HepG2 (cell line): Measurements from ENCODE around the gene NOVA2. TPM values are rescaled to one million over a fixed set of nuclear protein-coding genes. Genes with fewer than 3 reads are reported as not detected.

ENCODE experiments used
- EP300 ChIP-seq, 3 experiments: sonication (generic) in 1 of 3; formaldehyde crosslinking in 1 of 3; IDR thresholded peaks; 2 replicates each; pipeline versions ENCODE4 v1.5.1 to v1.6.1; 2011 to 2020; ENCODE audit warnings: low read depth in 2 of 3, low read length in 2 of 3, borderline replicate concordance in 1 of 3, improper control_type of control experiment in 1 of 3, mild to moderate bottlenecking in 1 of 3, missing genetic modification reagents in 1 of 3, moderate library complexity in 1 of 3
- GMEB1 ChIP-seq: sonication (generic); formaldehyde crosslinking; IDR thresholded peaks from 2 replicates; pipeline ENCODE4 v1.5.1; 2020; ENCODE audit warnings: missing genetic modification reagents, mild to moderate bottlenecking, borderline replicate concordance
- HNRNPH1 ChIP-seq: fragments of 200-400 bp; formaldehyde crosslinking; optimal IDR thresholded peaks from 2 replicates; pipeline ENCODE3; 2017; ENCODE audit warnings: mild to moderate bottlenecking, low read depth, low read length
- JUNB ChIP-seq: sonication (generic); formaldehyde crosslinking; IDR thresholded peaks from 2 replicates; pipeline ENCODE4 v1.8.0; 2022; ENCODE audit warnings: missing genetic modification reagents, mild to moderate bottlenecking, borderline replicate concordance
- MBNL3 ChIP-seq: fragments of 250-450 bp; sonication (Bioruptor Pico); conservative IDR thresholded peaks from 2 replicates; pipeline ENCODE4 v1.8.0; 2022; ENCODE audit warnings: mild to moderate bottlenecking, inconsistent platforms
- MXD1 ChIP-seq: sonication (generic); formaldehyde crosslinking; IDR thresholded peaks from 2 replicates; pipeline ENCODE4 v1.4.0; 2020; ENCODE audit warnings: mild to moderate bottlenecking, missing genetic modification reagents
- NAIF1 ChIP-seq: sonication (generic); formaldehyde crosslinking; IDR thresholded peaks from 2 replicates; pipeline ENCODE4 v1.5.0; 2020; ENCODE audit warnings: mild to moderate bottlenecking, missing genetic modification reagents, borderline replicate concordance
- PHF21A ChIP-seq: sonication (generic); formaldehyde crosslinking; IDR thresholded peaks from 2 replicates; pipeline ENCODE4 v1.5.0; 2020; ENCODE audit warnings: mild to moderate bottlenecking, missing genetic modification reagents
- RBM39 ChIP-seq: fragments of 200-400 bp; formaldehyde crosslinking; IDR thresholded peaks from one replicate; pipeline ENCODE4 v1.6.1; 2018; ENCODE audit warnings: antibody characterized with exemption, mild to moderate bottlenecking, low read depth, low read length; ENCODE audit not compliant: poor library complexity, severe bottlenecking
- SSRP1 ChIP-seq: IDR thresholded peaks from 2 replicates; pipeline ENCODE4 v1.6.1; 2016; ENCODE audit warnings: control low read depth
- ZFP62 ChIP-seq: sonication (generic); formaldehyde crosslinking; IDR thresholded peaks from 2 replicates; pipeline ENCODE4 v1.4.0; 2020; ENCODE audit warnings: missing genetic modification reagents
- ZMYM3 ChIP-seq: sonication (generic); formaldehyde crosslinking; IDR thresholded peaks from 2 replicates; pipeline ENCODE4 v1.5.1; 2020; ENCODE audit warnings: mild to moderate bottlenecking, missing genetic modification reagents
- ZNF329 ChIP-seq: sonication (generic); formaldehyde crosslinking; IDR thresholded peaks from 2 replicates; pipeline ENCODE4 v1.9.0; 2021; ENCODE audit warnings: low read depth, mild to moderate bottlenecking, missing genetic modification reagents
- ZNF33A ChIP-seq: sonication (generic); formaldehyde crosslinking; IDR thresholded peaks from 2 replicates; pipeline ENCODE4 v1.5.1; 2020; ENCODE audit warnings: missing genetic modification reagents, mild to moderate bottlenecking, moderate library complexity, borderline replicate concordance
- ZNF549 ChIP-seq: sonication (generic); formaldehyde crosslinking; IDR thresholded peaks from 2 replicates; pipeline ENCODE4 v1.5.0; 2020; ENCODE audit warnings: missing genetic modification reagents
- ZNF564 ChIP-seq: sonication (generic); formaldehyde crosslinking; IDR thresholded peaks from 2 replicates; pipeline ENCODE4 v1.8.1; 2023; ENCODE audit warnings: mild to moderate bottlenecking, missing genetic modification reagents
- ZNF577 ChIP-seq: sonication (generic); formaldehyde crosslinking; IDR thresholded peaks from 2 replicates; pipeline ENCODE4 v1.4.0; 2020; ENCODE audit warnings: mild to moderate bottlenecking, low read depth, missing genetic modification reagents, borderline replicate concordance
- ZNF766 ChIP-seq: sonication (generic); formaldehyde crosslinking; IDR thresholded peaks from 2 replicates; pipeline ENCODE4 v1.5.0; 2020; ENCODE audit warnings: missing genetic modification reagents, borderline replicate concordance
- ZNF792 ChIP-seq: IDR thresholded peaks from 2 replicates; pipeline ENCODE4 v1.6.1; 2016
- polyA plus RNA-seq, 8 experiments: library from polyadenylated mRNA; depleted of rRNA in 3 of 8; stranded (reverse) in 7 of 8; unstranded in 1 of 8; fragments of >200 nt; fragmentation: Illumina TruSeq in 4 of 8; extraction: Trizol in 4 of 8; gene quantifications; 2 replicates each; pipeline versions ENCODE4 v1.2.1 to v1.2.3, GENCODE V29; 2011 to 2016; ENCODE audit warnings: low read depth in 4 of 8, missing spikeins in 1 of 8, mixed read lengths in 1 of 8; ENCODE audit not compliant: insufficient read depth in 1 of 8
- total RNA-seq, 5 experiments: library from RNA; depleted of rRNA; stranded (reverse); fragments of >200 nt; fragmentation: Illumina TruSeq; extraction: Trizol; gene quantifications; 2 replicates each; pipeline ENCODE4 v1.2.3, GENCODE V29; 2016; ENCODE audit warnings: low read depth in 1 of 5
- TF ChIP-seq, protein P1 (sequence below), 2 experiments: sonication (generic) in 1 of 2; formaldehyde crosslinking in 1 of 2; IDR thresholded peaks; 2 replicates each; pipeline versions ENCODE4 v1.4.0 to v1.6.1; 2018 to 2020; ENCODE audit warnings: missing genetic modification reagents in 2 of 2, borderline replicate concordance in 1 of 2, low read depth in 1 of 2, mild to moderate bottlenecking in 1 of 2, missing biosample characterization in 1 of 2
- TF ChIP-seq, protein P2 (sequence below): sonication (generic); formaldehyde crosslinking; IDR thresholded peaks from 2 replicates; pipeline ENCODE4 v1.5.1; 2020; ENCODE audit warnings: missing genetic modification reagents, mild to moderate bottlenecking, borderline replicate concordance
- TF ChIP-seq, protein P3 (sequence below): IDR thresholded peaks from 2 replicates; pipeline ENCODE4 v1.6.1; 2016; ENCODE audit warnings: missing biosample characterization, missing genetic modification reagents, low read depth

The NOVA2 gene
- total and polyA plus RNA-seq, 2 of the 13 experiments (the other 11 are each of a cell fraction or from before 2014, with no cell fraction given), result not detected

DNA sequence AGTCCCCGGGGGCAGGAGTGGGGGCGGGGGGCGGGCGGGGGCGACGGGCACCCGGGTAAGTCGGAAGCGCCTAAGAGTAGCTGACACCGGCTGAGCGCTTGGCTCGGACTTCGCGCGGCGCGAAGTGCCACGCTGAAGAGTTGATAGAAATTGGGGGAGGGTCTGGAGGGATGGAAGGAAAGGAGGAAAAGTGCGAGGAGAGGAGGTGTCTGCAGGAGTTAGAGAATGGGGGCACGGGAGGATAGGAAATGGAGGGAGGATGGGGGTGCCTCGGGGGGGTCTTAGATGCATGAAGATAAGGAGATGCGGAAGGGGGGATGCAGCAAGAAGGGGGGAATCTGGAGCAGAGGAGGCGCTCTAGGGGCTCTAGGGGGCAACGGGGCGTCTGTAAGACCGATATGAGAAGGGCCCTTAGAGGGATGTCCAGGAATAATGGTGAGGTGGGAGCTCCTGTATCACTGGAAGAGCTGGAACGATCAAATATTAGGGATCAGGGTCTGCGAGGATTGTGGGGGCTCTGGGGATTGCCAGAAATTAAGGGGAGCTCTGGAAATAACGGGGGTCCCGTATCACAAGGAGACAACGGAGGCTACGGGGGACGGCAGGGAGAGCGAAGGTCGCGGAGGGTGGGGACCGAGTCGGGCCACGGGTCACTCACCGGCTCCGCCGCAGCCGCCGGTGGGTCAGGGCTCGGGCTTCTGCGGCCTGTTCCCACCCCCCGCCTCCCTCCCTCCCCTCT, 71.6 kb downstream of the NOVA2 start, which contains the start of gene MYPOP (continued):
- TF ChIP-seq ZNF766 (CRISPR knock-in tag) (no peak), ZNF329 (CRISPR knock-in tag) (no peak; the same call in 1 of the 2 replicates), MXD1 (no peak), ZNF792 (CRISPR knock-in tag) (no peak), SSRP1 (CRISPR knock-in tag) (no peak), ZNF564 (CRISPR knock-in tag) (peak; percentile 69; the same call in 1 of the 2 replicates), GMEB1 (CRISPR knock-in tag) (no peak), RBM39 (no peak), ZNF33A (CRISPR knock-in tag) (no peak), HNRNPH1 (no peak), ZNF577 (CRISPR knock-in tag) (no peak), ZNF549 (no peak), EP300 (IDR thresholded peaks at IDR 0.05; ENCODE audit: low read depth in 2 of 2, low read length in 2 of 2) (no peak), EP300 (CRISPR knock-in tag; IDR thresholded peaks at IDR 0.05; ENCODE audit: borderline replicate concordance) (no peak), JUNB (CRISPR knock-in tag) (no peak), NAIF1 (CRISPR knock-in tag) (0 out of 2 replicates have a peak, but pooled peaks have one; percentile 39), ZFP62 (CRISPR knock-in tag) (no peak), MBNL3 (no peak), ZMYM3 (CRISPR knock-in tag) (peak; percentile 35; the same call in 1 of the 2 replicates), PHF21A (CRISPR knock-in tag) (no peak)
- TF ChIP-seq, protein P1, sequence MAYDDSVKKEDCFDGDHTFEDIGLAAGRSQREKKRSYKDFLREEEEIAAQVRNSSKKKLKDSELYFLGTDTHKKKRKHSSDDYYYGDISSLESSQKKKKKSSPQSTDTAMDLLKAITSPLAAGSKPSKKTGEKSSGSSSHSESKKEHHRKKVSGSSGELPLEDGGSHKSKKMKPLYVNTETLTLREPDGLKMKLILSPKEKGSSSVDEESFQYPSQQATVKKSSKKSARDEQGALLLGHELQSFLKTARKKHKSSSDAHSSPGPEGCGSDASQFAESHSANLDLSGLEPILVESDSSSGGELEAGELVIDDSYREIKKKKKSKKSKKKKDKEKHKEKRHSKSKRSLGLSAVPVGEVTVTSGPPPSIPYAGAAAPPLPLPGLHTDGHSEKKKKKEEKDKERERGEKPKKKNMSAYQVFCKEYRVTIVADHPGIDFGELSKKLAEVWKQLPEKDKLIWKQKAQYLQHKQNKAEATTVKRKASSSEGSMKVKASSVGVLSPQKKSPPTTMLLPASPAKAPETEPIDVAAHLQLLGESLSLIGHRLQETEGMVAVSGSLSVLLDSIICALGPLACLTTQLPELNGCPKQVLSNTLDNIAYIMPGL (CRISPR knock-in tag; IDR thresholded peaks at IDR 0.05; ENCODE audit: borderline replicate concordance in 1 of 2, low read depth in 1 of 2), result no peak
- TF ChIP-seq, protein P2, sequence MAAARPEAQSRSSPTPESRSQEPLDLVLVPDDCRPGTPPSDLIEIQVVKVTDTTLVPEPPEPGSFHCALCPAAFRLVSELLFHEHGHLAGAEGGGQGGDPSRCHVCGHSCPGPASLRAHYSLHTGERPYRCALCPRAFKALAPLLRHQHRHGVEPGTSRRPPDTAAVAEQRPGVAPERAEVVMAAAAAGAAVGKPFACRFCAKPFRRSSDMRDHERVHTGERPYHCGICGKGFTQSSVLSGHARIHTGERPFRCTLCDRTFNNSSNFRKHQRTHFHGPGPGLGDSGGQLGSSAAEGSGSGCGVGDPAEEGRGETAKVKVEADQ, result no peak
- TF ChIP-seq, protein P3, sequence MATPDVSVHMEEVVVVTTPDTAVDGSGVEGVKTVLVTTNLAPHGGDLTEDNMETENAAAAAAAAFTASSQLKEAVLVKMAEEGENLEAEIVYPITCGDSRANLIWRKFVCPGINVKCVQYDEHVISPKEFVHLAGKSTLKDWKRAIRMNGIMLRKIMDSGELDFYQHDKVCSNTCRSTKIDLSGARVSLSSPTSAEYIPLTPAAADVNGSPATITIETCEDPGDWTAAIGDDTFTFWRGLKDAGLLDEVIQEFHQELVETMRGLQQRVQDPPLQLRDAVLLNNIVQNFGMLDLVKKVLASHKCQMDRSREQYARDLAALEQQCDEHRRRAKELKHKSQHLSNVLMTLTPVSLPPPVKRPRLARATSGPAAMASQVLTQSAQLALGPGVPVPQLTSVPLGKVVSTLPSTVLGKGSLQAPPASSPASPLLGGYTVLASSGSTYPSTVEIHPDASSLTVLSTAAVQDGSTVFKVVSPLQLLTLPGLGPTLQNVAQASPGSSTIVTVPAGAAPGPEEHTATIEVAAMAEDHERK (CRISPR knock-in tag), result no peak
